MM.1S (cell line): Measurements from ENCODE around the gene HEPACAM2.

Source experiments
- DNase-seq: peaks from one replicate; pipeline ENCODE4 v3.0.0-alpha.2; 2015
- H2AFZ ChIP-seq: fragments of 300-600 bp; sonication (generic); 2 replicates; pipeline ENCODE4 v1.6.0; 2016; ENCODE audit warnings: antibody characterized with exemption, low read length
- H3F3A ChIP-seq: fragments of 300-600 bp; sonication (generic); 2 replicates; pipeline ENCODE4 v1.6.1; 2016; ENCODE audit warnings: mild to moderate bottlenecking, antibody characterized with exemption, low read length, moderate library complexity, mixed read lengths; ENCODE audit not compliant: insufficient read depth
- H3K27ac ChIP-seq: fragments of 300-600 bp; sonication (generic); 2 replicates; pipeline ENCODE4 v1.5.1; 2016; ENCODE audit warnings: mild to moderate bottlenecking, low read length
- H3K27me3 ChIP-seq: fragments of 300-600 bp; sonication (generic); replicated peaks from 2 replicates; pipeline ENCODE4 v1.6.0; 2016; ENCODE audit warnings: low read length; ENCODE audit not compliant: insufficient read depth
- H3K36me3 ChIP-seq: fragments of 300-600 bp; sonication (generic); replicated peaks from 2 replicates; pipeline ENCODE4 v1.6.1; 2016; ENCODE audit warnings: mild to moderate bottlenecking, low read length, mixed read lengths; ENCODE audit not compliant: insufficient read depth
- H3K4me1 ChIP-seq: fragments of 300-600 bp; sonication (generic); 2 replicates; pipeline ENCODE4 v1.6.1; 2016; ENCODE audit warnings: low read length, mixed read lengths
- H3K4me2 ChIP-seq: fragments of 300-600 bp; sonication (generic); 2 replicates; pipeline ENCODE4 v1.6.0; 2016; ENCODE audit warnings: low read depth, low read length
- H3K4me3 ChIP-seq: fragments of 300-600 bp; sonication (generic); 2 replicates; pipeline ENCODE4 v1.5.1; 2016; ENCODE audit warnings: low read length, mixed read lengths
- H3K79me2 ChIP-seq: fragments of 300-600 bp; sonication (generic); 2 replicates; pipeline ENCODE4 v1.6.1; 2016; ENCODE audit warnings: mixed run types, low read length, mixed read lengths
- H3K9ac ChIP-seq: fragments of 300-600 bp; sonication (generic); 2 replicates; pipeline ENCODE4 v1.6.1; 2016; ENCODE audit warnings: low read length, mixed read lengths
- H3K9me2 ChIP-seq: fragments of 300-600 bp; sonication (generic); replicated peaks from 2 replicates; pipeline ENCODE4 v1.6.1; 2016; ENCODE audit warnings: mild to moderate bottlenecking, low read length, mixed read lengths; ENCODE audit not compliant: insufficient read depth
- H3K9me3 ChIP-seq: fragments of 300-600 bp; sonication (generic); replicated peaks from 2 replicates; pipeline ENCODE4 v1.6.1; 2016; ENCODE audit warnings: mild to moderate bottlenecking, low read length, mixed read lengths; ENCODE audit not compliant: insufficient read depth
- H4K20me1 ChIP-seq: fragments of 300-600 bp; sonication (generic); 2 replicates; pipeline ENCODE4 v1.6.1; 2016; ENCODE audit warnings: mild to moderate bottlenecking, low read length, moderate library complexity, mixed read lengths; ENCODE audit not compliant: insufficient read depth
- EZH2 ChIP-seq: fragments of 300-600 bp; sonication (generic); optimal IDR thresholded peaks from 2 replicates; pipeline ENCODE3; 2017; ENCODE audit warnings: low read depth, mild to moderate bottlenecking, antibody characterized with exemption, low read length, mixed read lengths
- EZH2phosphoT487 ChIP-seq: fragments of 300-600 bp; sonication (generic); IDR thresholded peaks from 2 replicates; pipeline ENCODE4 v1.6.1; 2018; ENCODE audit warnings: antibody characterized with exemption, low read length
- TF ChIP-seq, protein P1 (sequence below): fragments of 300-600 bp; sonication (generic); IDR thresholded peaks from 2 replicates; pipeline ENCODE4 v1.5.1; 2016; ENCODE audit warnings: antibody characterized with exemption, low read length, mixed read lengths

HEPACAM2 gene

GRCh38 chr7:93242106-93242505 is 15.8 kb upstream of the HEPACAM2 start:
- no peak for DNase-seq
- H2AFZ ChIP-seq: no peak overlapping the region
- no peak overlapping the region for H3K27ac ChIP-seq
- H3K4me1 ChIP-seq: no peaks in the 10 kb centered on the region
- H3K4me2 ChIP-seq: no peak overlapping the region
- no peak overlapping the region for H3K9ac ChIP-seq
- no peaks in the 10 kb centered on the region for H3K9me3 ChIP-seq
- TF ChIP-seq EZH2 (no peak), EZH2phosphoT487 (no peak)
- TF ChIP-seq, protein P1, sequence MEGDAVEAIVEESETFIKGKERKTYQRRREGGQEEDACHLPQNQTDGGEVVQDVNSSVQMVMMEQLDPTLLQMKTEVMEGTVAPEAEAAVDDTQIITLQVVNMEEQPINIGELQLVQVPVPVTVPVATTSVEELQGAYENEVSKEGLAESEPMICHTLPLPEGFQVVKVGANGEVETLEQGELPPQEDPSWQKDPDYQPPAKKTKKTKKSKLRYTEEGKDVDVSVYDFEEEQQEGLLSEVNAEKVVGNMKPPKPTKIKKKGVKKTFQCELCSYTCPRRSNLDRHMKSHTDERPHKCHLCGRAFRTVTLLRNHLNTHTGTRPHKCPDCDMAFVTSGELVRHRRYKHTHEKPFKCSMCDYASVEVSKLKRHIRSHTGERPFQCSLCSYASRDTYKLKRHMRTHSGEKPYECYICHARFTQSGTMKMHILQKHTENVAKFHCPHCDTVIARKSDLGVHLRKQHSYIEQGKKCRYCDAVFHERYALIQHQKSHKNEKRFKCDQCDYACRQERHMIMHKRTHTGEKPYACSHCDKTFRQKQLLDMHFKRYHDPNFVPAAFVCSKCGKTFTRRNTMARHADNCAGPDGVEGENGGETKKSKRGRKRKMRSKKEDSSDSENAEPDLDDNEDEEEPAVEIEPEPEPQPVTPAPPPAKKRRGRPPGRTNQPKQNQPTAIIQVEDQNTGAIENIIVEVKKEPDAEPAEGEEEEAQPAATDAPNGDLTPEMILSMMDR: no peak
- H3K27me3 ChIP-seq: no peaks in the 10 kb centered on the region
- 0 out of 2 replicates have a peak, but pooled peaks cover 5% of the 10 kb centered on the region for H4K20me1 ChIP-seq
- 0 out of 2 replicates have a peak, but pooled peaks cover 6% of the 10 kb centered on the region for H3F3A ChIP-seq
- H3K9me2 ChIP-seq: no peaks in the 10 kb centered on the region
- no peaks in the 10 kb centered on the region for H3K36me3 ChIP-seq
- H3K79me2 ChIP-seq: peaks cover 55% of the 10 kb centered on the region
- no peak overlapping the region for H3K4me3 ChIP-seq

- no peak for TF ChIP-seq EZH2
- TF ChIP-seq, protein P1: no peak
- no peak for TF ChIP-seq EZH2phosphoT487
- Histone ChIP-seq H3K9ac (no peak overlapping the region), H3K4me1 (no peaks in the 10 kb centered on the region), H4K20me1 (no peaks in the 10 kb centered on the region), H3K27me3 (no peaks in the 10 kb centered on the region), H2AFZ (no peak overlapping the region), H3K9me2 (no peaks in the 10 kb centered on the region), H3F3A (0 out of 2 replicates have a peak, but pooled peaks cover 6% of the 10 kb centered on the region), H3K4me2 (no peak overlapping the region), H3K36me3 (no peaks in the 10 kb centered on the region), H3K79me2 (peaks cover 60% of the 10 kb centered on the region), H3K9me3 (no peaks in the 10 kb centered on the region), H3K27ac (no peak overlapping the region), H3K4me3 (no peak overlapping the region)
- no peak for DNase-seq
Measured at GRCh38 chr7:93239824-93240223, 13.6 kb upstream of the HEPACAM2 start.

GRCh38 chr7:93238748-93239147 is 12.5 kb upstream of the HEPACAM2 start:
- Histone ChIP-seq H2AFZ (no peak overlapping the region), H3K36me3 (no peaks in the 10 kb centered on the region), H3K27me3 (no peaks in the 10 kb centered on the region), H3K4me2 (no peak overlapping the region), H4K20me1 (no peaks in the 10 kb centered on the region), H3K27ac (no peak overlapping the region), H3K4me1 (no peaks in the 10 kb centered on the region), H3K9me3 (no peaks in the 10 kb centered on the region), H3K9ac (no peak overlapping the region), H3K4me3 (no peak overlapping the region), H3F3A (no peaks in the 10 kb centered on the region), H3K9me2 (no peaks in the 10 kb centered on the region), H3K79me2 (peaks cover 63% of the 10 kb centered on the region)
- TF ChIP-seq, protein P1: no peak
- TF ChIP-seq EZH2phosphoT487 (no peak), EZH2 (no peak)
- no peak for DNase-seq
